GM19099 (cell line): ENCODE results near the gene GMCL1.

ENCODE experiments used
- POLR2A ChIP-seq: IDR thresholded peaks from 3 replicates; pipeline ENCODE4 v1.6.1; 2011; ENCODE audit warnings: low read depth; ENCODE audit not compliant: insufficient read length; ENCODE audit errors: extremely low read depth

The GMCL1 gene

DNA sequence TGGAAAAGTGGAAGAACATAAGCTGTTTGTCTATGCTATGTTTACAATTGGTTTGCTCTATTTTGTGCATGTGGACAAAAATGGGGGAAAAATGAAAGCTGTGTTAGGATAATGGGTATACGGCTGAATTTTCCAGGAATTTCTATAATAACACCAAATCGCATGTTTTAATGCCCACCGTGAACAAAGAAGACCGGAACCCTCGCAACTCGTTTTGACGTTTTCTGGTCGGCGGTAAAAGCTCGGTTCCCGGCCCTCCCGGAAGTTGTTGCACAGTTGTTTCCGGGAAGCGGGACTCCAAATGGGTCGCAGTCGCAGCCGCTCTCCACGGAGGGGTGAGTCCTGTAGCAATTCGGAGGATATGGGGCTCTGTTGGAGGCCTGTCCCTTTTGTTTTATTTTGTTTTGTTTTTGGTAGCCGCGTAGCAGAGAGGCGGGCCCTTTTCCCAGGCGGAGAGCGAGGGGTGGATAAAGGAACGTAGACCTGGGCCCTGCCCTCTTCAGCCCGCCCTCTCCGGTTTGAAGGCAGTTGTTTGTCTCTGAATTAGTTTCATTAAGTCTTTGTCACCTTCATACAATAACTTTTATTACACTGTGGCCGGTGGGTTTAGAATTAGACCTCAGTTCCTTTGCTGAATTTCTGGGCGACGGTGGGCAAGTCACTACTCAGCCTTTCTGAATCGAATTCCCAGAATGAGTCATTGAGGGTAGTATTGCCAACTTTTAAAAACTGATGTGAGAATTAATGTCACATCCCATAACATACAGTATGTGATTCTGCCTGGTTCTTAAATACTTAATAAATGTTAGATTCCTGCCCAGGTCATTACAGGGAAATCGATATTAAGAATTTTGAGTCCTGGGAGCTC, 64.5 kb downstream of the GMCL1 start, which contains the start of gene SNRNP27:
Gene SNRNP27, plus strand, starts transcription at position 273 of the 868 bp plus-strand sequence. Its CDS starts 29 bp downstream, at position 302.
- TF ChIP-seq POLR2A = peak; percentile 75

- no peak for TF ChIP-seq POLR2A
These were observed 72.9 kb downstream of the GMCL1 start for GRCh38 chr2:69902213-69902922.

DNA sequence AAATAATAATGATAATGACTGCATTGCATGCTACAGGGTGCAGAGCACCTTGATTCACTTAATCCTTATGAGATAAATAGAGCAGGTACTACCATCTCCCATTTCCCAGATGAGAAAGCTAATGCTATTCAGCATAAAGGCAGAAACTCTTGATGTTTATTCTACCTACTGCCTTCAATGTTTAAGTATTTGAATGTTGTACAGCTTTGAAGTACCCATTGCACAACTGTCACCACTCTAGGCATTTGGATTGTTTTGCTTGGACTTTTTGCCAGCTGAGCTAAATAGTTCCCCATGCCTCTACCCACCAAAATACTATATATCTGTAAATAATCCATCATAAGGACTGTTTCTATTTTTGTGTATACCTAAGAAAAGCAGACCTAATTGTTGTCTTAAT, 77.8 kb downstream of the GMCL1 start:
- no peak for TF ChIP-seq POLR2A

- no peak for TF ChIP-seq POLR2A
These were observed 82.6 kb downstream of the GMCL1 start for GRCh38 chr2:69911985-69912563.

GRCh38 chr2:69914164-69914949, 84.9 kb downstream of the GMCL1 start:
- TF ChIP-seq POLR2A = peak; percentile 72

GRCh38 chr2:69914950-69915945, 85.8 kb downstream of the GMCL1 start, which contains the start of gene MXD1:
Gene MXD1, plus strand, starts transcription at chr2:69915109. Its CDS starts 222 bp downstream, at chr2:69915331.
- peak; percentile 80 for TF ChIP-seq POLR2A

GRCh38 chr2:69916106-69916505, 86.6 kb downstream of the GMCL1 start:
- no peak for TF ChIP-seq POLR2A

DNA sequence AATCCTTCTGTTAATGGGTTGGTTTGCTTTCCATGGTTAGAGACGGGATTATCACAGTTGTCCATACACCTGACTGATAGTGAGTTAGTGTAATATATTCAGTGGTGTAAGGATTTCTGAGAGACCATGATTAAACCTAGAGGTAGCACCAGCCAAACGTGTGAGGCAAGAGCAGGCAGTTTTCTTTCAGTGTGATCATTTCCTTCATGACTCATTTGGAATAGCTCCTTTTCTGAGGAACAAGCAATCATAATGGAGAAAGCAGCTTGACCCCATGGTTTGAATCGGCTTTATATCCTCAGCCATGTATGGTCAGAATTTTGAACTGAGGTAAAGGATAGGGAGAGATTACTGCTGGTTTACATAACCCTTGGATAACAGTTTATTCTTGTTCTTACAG, 88.4 kb downstream of the GMCL1 start:
- TF ChIP-seq POLR2A = no peak

GRCh38 chr2:69918401-69918800, 88.9 kb downstream of the GMCL1 start:
- no peak for TF ChIP-seq POLR2A

DNA sequence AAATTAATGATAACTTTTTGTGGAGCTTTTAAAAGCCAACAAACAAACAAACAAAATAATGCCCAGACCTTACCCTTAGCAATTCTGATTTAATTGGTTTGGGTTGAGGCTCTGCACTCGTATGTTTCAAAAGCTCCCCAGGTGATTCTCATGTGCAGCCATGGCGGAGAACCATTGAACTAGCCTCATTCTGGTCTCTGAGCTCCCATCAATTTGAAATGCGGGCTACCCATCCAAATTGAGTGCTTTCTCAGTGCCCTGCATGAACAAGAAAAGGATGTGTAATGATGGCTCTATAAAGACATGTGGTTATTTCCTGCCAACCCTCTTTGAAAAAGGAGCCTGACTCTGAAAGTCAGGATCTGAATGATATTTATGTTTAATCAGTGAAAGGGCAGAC, 93.7 kb downstream of the GMCL1 start:
- TF ChIP-seq POLR2A = no peak

DNA sequence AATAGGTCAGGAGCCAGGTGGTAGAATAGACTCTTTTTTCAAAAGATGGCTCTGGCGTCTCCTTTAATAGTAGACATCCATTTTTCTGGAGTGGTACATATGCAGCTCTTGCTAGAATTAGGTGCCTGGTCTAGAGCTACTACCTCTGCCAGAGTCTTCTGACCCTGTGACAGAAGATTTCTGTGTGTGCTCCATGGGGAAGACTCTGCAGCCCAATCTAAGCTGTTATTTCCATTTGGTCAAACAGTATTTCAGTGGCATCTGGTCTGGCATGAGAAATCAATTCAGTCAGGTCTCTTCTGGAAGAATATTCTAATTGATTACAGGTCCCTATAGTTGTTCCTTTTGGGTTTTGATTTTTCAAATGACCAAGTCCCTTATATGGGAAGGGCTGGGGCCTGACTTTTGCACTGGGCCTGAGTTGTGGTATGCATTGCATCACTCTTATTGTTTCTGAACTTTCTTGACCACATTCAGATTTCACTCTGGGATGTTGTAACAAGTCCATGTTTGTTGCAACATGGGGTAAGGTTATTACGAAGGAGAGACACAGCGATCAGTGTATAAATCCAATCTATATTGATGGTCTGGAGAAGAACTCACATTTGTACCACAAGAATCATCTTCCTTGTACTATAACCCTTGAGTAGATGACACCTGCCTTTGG, 97.5 kb downstream of the GMCL1 start:
- TF ChIP-seq POLR2A = no peak
